ENCODE results near the gene GGACT. TPM values are rescaled to one million over a fixed set of nuclear protein-coding genes. Genes with fewer than 3 reads are reported as not detected.

GGACT gene
- total and polyA plus RNA-seq, 12 donors: 1.8 to 16.0 (median 10.2) TPM

DNA sequence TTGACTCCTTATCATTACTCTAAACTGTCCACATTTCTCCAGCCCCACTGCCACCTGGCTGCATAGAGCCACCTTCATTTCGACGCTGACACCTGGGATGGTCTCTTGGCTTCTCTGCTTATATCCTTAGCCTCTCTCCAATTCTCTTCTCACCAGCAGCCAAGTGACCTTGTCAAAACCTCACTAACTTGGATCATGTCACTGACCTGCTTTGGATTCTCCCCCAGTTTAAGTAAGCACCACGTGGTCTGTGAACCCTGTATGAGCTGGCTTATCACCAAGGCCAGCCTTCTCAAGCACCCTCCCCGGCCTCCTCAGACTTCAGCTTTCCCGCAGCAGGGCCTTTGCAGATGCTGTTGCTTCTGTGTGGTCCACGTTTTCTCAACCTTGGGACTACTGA lies 12.3 kb upstream of the GGACT start:
- 32 to 37% (median 34%) methylated on average over 6 of the region's 6 CpGs for WGBS, 4 donors
- intact Hi-C loops (cut with DNase I): no loop called here
- H3K27ac ChIP-seq: no peak overlapping the region

DNA sequence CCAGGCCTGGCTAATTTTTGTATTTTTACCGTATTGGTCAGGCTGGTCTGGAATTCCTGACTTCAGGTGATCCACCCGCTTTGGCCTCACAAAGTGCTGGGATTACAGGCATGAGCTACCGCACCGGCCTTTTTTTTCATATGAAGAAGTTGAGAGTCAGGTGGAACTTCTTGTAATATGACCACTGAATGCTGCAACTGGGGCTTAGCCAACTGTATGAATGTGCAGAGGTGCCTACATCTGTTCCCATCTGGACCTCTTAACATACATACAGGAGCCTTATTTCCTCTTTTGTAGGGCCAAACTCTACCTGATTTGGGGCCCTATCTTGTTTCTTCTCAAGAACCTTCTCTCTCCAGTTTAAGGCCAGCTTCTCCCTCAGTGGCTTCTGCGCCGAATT lies 11.9 kb upstream of the GGACT start:
- no peak overlapping the region for H3K4me3 ChIP-seq
- H3K9me3 ChIP-seq (replicated peaks in 1 of 3): no peaks in the 10 kb centered on the region
- no peaks in the 10 kb centered on the region for H3K36me3 ChIP-seq (replicated peaks in 1 of 2)
- H3K27ac ChIP-seq: no peak overlapping the region
- no peaks in the 10 kb centered on the region for H3K27me3 ChIP-seq
- no peak for DNase-seq
- 93 to 95% (median 94%) methylated on average over 5 to 6 of the region's 6 CpGs for WGBS, 4 donors
- peaks cover 0 to 15% of the 10 kb centered on the region in 2 donors for H3K4me1 ChIP-seq (replicated peaks in 1 of 2)
- intact Hi-C loops (cut with DNase I): no loop called here
- no peak for TF ChIP-seq POLR2A (IDR thresholded peaks at IDR 0.05)
- TF ChIP-seq, protein P1, sequence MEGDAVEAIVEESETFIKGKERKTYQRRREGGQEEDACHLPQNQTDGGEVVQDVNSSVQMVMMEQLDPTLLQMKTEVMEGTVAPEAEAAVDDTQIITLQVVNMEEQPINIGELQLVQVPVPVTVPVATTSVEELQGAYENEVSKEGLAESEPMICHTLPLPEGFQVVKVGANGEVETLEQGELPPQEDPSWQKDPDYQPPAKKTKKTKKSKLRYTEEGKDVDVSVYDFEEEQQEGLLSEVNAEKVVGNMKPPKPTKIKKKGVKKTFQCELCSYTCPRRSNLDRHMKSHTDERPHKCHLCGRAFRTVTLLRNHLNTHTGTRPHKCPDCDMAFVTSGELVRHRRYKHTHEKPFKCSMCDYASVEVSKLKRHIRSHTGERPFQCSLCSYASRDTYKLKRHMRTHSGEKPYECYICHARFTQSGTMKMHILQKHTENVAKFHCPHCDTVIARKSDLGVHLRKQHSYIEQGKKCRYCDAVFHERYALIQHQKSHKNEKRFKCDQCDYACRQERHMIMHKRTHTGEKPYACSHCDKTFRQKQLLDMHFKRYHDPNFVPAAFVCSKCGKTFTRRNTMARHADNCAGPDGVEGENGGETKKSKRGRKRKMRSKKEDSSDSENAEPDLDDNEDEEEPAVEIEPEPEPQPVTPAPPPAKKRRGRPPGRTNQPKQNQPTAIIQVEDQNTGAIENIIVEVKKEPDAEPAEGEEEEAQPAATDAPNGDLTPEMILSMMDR (IDR thresholded peaks at IDR 0.05): no peak

More for the DNA sequence above, 12.3 kb upstream of the GGACT start:
- Histone ChIP-seq H3K4me3 (no peak overlapping the region), H3K4me1 (replicated peaks in 1 of 2) (peaks cover 0 to 15% of the 10 kb centered on the region in 2 donors), H3K9me3 (replicated peaks in 1 of 3) (no peaks in the 10 kb centered on the region), H3K36me3 (replicated peaks in 1 of 2) (no peaks in the 10 kb centered on the region), H3K27me3 (no peaks in the 10 kb centered on the region)
- no peak for TF ChIP-seq POLR2A (IDR thresholded peaks at IDR 0.05)
- TF ChIP-seq, protein P1 (IDR thresholded peaks at IDR 0.05): no peak
- peak; percentile 26 to 75 (median 62) for DNase-seq

- no peak overlapping the region for H3K4me3 ChIP-seq
- H3K9me3 ChIP-seq (replicated peaks in 1 of 3): no peaks in the 10 kb centered on the region
- TF ChIP-seq, protein P1 (IDR thresholded peaks at IDR 0.05): no peak
- TF ChIP-seq POLR2A (IDR thresholded peaks at IDR 0.05): no peak
- no peak for DNase-seq
- intact Hi-C loops (cut with DNase I): no loop called here
- H3K27ac ChIP-seq: no peak overlapping the region
- H3K4me1 ChIP-seq (replicated peaks in 1 of 2): peaks cover 0 to 14% of the 10 kb centered on the region in 2 donors
- no peaks in the 10 kb centered on the region for H3K27me3 ChIP-seq
- no peaks in the 10 kb centered on the region for H3K36me3 ChIP-seq (replicated peaks in 1 of 2)
- 86 to 100% (median 89%) methylated on average over 2 to 4 of the region's 4 CpGs for WGBS, 4 donors
These were observed 8.7 kb upstream of the GGACT start for GRCh38 chr13:100597253-100597652.

DNA sequence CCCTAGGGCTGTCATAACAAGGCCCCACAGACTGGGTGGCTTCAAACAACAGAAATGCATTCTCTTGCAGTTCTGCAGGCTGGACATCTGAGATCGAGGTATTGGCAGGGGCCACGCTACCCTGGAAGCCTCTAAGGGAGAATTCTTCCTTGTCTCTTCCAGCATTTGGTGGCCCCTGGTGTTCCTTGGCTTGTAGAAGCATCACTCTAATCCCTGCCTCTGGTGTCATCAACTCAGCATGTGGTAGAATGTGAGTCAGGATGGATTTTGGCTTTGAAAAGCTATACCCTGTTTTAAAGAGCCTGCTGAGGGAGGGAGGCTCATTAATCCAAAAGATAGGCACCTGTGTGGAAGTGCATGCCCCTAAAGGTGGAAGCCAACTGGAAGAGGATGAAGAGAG lies 7.9 kb upstream of the GGACT start:
- H3K9me3 ChIP-seq (replicated peaks in 1 of 3): no peaks in the 10 kb centered on the region
- TF ChIP-seq, protein P1 (IDR thresholded peaks at IDR 0.05): no peak
- no peak for TF ChIP-seq POLR2A (IDR thresholded peaks at IDR 0.05)
- H3K27me3 ChIP-seq: no peaks in the 10 kb centered on the region
- no peak for DNase-seq
- peaks cover 0 to 12% of the 10 kb centered on the region in 2 donors for H3K4me1 ChIP-seq (replicated peaks in 1 of 2)
- no peaks in the 10 kb centered on the region for H3K36me3 ChIP-seq (replicated peaks in 1 of 2)
- 69 to 100% (median 92%) methylated on average over 2 of the region's 2 CpGs for WGBS, 4 donors
- intact Hi-C loops (cut with DNase I): no loop called here
- H3K27ac ChIP-seq: no peak overlapping the region
- no peak overlapping the region for H3K4me3 ChIP-seq

All from adrenal gland (tissue), 12 donors.